Mesodermal cell (in vitro differentiated cells): ENCODE results near the gene RTN4R.
"Not testable (repeated sequence)": the region's sequence is repeated elsewhere in the genome, so short reads cannot be mapped to it uniquely, and the experiment has no call there.

Source experiments
- H3K27ac ChIP-seq: 2 replicates; pipeline ENCODE4 v1.7.0; 2013; ENCODE audit warnings: mild to moderate bottlenecking, low read depth, low read length, moderate library complexity; ENCODE audit not compliant: severe bottlenecking
- H3K36me3 ChIP-seq: 2 replicates; pipeline ENCODE4 v1.7.1; 2013; ENCODE audit warnings: mild to moderate bottlenecking, low read length, moderate library complexity; ENCODE audit not compliant: control insufficient read depth, insufficient read depth
- H3K4me1 ChIP-seq: one replicate; pipeline ENCODE4 v1.7.1; 2013; ENCODE audit warnings: mild to moderate bottlenecking, low read length; ENCODE audit not compliant: insufficient read depth, control insufficient read depth, poor library complexity, severe bottlenecking
- H3K4me3 ChIP-seq: 2 replicates; pipeline ENCODE4 v1.7.0; 2013; ENCODE audit warnings: low read length, control low read depth, mild to moderate bottlenecking; ENCODE audit not compliant: insufficient read depth, poor library complexity, severe bottlenecking; ENCODE audit errors: extremely low read depth
- H3K9me3 ChIP-seq: 2 replicates; pipeline ENCODE4 v1.7.1; 2013; ENCODE audit warnings: mild to moderate bottlenecking, low read length, moderate library complexity; ENCODE audit not compliant: control insufficient read depth
- WGBS, 2 experiments: methylation state at CpG; one replicate each; pipeline ENCODE4 v1.1.5; 2013; ENCODE audit warnings: missing lambda C conversion rate in 2 of 2; ENCODE audit not compliant: insufficient coverage in 2 of 2; 5-methylcytosine and 5-hydroxymethylcytosine counted together

Gene RTN4R

DNA sequence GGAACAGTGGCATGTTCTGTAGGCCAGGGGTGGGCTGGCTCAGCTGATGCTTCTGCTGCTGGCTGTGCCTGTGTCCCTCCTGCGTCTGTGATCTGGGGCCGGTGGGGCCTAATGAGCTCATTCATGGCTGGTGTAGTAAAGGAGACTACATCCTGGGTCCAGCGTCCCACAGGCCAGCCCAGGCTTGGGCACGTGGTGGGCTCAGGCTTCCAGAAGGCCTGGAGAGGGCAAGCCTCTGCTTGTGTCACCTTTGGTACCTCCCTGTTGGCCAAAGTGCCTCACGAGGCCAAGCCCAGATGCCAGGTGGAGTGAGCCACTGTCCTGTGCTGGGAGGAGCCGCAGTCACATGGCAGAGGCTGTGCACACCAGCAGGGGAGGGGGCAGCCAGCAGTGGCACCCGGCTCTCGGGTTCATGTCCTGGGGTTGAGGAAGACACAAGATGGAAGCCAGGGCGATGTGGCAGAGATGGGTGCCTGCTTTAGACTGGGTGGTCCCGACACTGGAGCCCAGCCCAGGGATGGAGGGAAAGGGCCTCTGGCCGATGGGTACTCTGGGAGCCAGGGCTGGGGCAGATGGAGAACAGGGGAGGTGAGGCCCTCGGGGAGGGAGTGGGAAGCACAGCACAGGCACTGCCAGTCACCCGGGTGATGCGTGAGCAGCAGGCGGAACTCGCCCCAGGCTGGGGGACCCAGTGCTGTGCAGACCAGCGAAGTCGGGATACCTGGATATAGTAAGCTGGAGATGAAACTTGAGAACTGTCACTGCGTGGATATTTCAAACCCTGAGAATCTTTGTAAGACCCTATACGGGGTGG, 43.3 kb upstream of the RTN4R start:
- H3K4me1 ChIP-seq, H3K4me3 ChIP-seq, H3K27ac ChIP-seq, H3K9me3 ChIP-seq, H3K36me3 ChIP-seq: not testable (repeated sequence)
- WGBS, 2 experiments: 94 to 97% methylated on average over 10 to 15 of the region's 20 CpGs

DNA sequence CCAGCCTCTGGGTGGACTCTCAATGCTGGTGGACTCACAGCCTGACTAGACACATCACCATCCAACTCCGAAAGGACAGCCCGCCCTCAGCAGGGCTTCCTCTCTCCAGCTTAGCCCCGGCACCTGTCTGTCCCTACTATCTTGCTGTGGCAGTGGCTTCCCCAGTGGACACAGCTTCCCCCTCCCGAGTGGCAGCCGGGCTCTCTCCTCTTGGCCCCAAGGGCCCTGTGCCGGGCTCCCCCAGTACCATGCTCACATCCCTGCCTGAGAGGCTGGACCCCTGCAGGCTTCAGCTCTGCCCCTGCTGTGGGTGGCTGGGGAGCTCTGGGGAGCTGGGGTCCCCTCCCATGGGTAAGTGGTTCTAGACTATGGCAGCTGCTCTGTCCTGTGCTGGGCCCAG, 42.7 kb upstream of the RTN4R start:
- not testable (repeated sequence) for H3K36me3 ChIP-seq, H3K9me3 ChIP-seq
- WGBS, 2 experiments: 94 to 100% methylated on average over 5 of the region's 6 CpGs

DNA sequence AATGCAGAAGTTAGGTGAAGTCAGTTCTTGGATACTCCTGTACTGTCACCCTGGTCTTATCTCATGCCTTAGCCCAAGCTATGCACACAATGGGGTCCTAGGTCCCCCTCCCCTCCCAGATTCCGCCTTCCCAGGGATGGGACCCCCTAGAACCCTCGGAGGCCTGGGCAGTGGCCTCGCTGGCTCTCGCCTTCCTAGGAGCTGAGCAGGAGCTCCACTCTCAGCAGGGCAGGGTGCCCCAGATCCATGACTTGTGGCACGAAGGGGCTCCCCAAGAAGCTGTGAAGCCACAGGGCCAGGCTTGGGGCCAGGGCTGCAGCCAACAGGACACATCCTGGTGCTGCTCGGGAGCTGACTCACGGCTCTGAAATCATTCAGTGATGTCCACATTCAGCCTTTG, 42.1 kb upstream of the RTN4R start:
- H3K4me1 ChIP-seq, H3K4me3 ChIP-seq, H3K9me3 ChIP-seq, H3K36me3 ChIP-seq, H3K27ac ChIP-seq: not testable (repeated sequence)
- no CpG with 5 or more reads among the region's 7 CpGs for WGBS, 2 experiments

More for the DNA sequence above, 42.7 kb upstream of the RTN4R start:
- not testable (repeated sequence) for H3K4me1 ChIP-seq, H3K27ac ChIP-seq, H3K4me3 ChIP-seq

DNA sequence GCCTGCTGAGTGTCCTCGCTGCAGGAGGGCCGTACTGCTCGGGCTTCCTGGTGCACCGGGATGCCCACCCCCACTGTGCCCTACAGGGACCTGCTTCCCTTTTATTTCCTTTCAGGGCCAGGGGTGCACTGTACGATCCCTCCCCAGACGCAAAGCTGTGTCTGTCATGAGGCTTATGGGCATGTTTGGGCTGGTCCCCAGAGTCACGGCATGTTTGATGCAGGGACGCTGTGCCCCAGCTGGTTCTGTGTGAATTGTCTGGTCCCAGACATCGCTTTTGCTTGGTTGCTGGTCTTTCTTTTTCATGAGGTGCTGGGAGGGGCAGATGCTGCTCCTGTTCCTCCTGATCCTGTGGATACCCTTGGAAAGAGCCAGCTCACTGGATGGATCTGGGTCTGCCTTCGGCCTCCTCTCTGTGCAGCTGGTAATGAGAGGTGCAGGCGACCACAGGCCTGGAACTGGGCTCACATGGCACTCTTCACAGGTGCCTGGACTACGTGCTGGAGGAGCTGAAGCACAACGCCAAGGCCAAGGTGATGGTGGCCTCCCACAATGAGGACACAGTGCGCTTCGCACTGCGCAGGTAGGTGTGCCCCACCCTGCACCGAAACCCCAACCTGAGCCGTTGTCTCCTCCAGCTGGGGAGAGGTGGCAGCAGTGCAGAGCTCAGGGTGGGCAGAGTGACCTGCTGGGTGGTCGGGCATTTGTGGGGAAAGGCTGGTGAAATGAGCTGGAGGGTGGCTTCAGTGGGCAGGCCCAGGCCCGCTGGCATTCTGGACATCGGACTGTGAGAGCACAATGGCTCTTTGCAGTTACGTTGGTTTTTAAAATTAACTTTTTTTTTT, 40.9 kb upstream of the RTN4R start:
- not testable (repeated sequence) for H3K9me3 ChIP-seq, H3K36me3 ChIP-seq, H3K4me1 ChIP-seq, H3K4me3 ChIP-seq, H3K27ac ChIP-seq
- WGBS, 2 experiments: 95 to 96% methylated on average over 5 to 10 of the region's 22 CpGs

DNA sequence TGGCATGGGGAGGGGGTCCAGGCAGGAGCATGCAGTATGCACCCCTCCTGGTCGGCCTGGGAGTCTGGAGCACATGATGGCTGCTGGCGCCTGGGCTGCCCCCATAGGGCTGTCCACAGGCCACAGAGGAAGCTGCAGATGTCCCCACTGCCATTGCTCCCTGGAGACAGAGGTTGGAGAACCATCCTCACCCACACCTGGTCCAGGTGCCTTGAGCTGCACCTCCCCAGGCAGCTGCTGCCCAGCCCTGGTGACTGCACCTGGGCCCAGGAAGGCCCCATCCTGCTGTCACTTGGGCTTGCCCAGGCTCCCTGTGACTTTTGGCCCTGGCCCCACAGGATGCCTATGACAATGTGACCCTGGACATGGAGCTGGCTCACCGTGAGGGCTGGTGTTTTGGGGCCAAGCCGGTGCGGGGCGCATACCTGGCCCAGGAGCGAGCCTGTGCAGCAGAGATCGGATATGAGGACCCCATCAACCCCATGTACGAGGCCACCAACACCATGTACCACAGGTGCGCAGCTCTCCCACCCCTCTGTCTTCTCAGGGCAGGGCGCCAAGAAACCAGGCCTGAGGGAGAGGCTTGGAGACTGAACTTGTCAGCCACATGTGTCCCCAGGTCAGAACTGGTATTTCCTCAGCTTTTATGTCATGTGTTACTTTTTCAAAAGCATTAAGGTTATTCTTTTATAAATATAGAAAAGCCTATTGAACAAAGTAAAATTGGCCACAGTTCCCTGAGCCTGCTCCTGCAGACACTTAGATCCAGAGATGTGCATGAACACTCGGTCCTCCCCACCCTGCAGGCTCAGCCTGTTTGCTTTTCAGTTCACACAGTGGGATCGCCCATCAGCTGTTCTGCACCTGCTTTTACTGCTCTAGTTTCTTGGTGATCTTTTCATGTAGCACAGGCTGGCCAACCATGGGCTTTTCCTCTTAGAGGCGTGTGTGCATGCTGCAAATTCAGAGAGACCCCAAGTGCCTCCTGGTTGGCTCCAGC, 39.6 kb upstream of the RTN4R start:
- not testable (repeated sequence) for H3K4me1 ChIP-seq

DNA sequence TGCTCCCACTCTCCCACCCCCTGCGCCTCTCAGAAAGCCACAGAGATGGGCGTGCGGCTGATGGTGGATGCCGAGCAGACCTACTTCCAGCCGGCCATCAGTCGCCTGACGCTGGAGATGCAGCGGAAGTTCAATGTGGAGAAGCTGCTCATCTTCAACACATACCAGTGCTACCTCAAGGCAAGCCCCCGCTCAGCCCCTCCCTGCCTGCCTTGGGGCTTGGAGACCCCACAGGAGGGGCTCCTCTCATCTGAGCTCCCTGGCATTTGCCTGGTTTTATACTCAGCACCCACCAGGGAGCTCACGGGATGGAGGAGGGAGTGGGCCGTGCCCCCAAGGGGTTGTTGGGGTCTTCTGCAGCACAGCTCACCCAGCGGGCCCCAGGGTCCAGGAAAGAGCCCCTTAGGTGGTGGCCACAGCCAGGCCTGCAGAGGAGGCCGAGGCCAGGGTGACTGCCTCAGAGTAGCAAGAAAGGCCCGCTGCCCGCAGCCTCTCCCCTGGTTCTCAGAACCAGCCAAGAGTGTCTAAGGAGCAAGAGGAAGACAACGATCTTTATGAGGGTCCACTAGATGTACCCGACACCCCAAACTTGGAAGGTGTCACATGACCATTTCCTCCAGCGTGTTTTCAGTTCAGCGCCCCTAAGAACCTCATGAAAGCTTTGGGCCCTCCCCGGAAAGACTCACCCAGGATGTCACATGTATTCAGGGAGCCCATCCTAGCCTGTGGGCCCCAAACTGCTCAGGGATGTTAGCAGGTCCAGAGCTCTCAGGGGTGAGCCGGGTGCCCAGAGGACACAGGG, 38.7 kb upstream of the RTN4R start:
- not testable (repeated sequence) for H3K4me3 ChIP-seq, H3K27ac ChIP-seq, H3K4me1 ChIP-seq, H3K36me3 ChIP-seq, H3K9me3 ChIP-seq
- WGBS, 2 experiments: 89 to 93% methylated on average over 13 to 15 of the region's 21 CpGs

More for the DNA sequence above, 39.6 kb upstream of the RTN4R start:
- WGBS, 2 experiments: 93% methylated on average over 8 to 9 of the region's 14 CpGs
- not testable (repeated sequence) for H3K9me3 ChIP-seq, H3K27ac ChIP-seq, H3K4me3 ChIP-seq, H3K36me3 ChIP-seq

DNA sequence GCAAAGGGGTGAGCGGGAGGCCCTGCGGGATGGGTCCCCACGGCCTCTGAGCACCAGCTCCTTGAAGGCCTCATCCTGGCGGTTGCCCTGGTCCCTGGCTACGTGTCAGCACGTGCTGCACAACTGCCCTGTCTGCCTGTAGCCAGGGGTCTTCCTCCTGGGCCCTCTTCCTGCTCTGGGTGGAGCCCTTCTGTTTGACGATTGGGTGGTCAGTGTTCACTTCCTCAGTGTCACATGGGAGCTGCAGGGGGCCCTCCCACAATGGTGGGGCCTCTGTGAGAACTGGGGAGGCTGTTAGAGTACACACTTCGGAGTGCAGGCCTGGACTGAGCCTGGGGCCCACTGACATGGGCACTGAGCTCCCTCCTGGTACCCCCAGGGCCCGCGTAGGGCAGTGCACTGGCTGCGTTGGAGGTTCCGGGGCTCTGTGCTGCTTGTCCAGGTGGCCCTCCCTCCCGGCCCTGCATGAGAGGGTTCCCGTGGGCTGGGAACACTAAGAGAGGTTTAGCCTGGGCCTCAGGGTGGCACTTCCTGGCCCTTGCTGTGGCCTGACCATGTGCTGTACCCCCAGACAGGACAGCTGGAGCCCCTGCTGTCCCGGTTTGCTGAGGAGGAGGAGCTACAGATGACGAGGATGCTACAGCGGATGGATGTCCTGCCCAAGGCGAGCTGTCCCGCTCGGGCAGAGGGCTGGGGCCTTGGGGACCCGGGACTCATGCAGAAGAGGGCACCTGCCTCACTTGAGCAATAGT, 38.0 kb upstream of the RTN4R start:
- H3K27ac ChIP-seq: no peak overlapping the region
- no peaks in the 10 kb centered on the region for H3K36me3 ChIP-seq
- WGBS, 2 experiments: 92 to 93% methylated on average over 17 to 18 of the region's 21 CpGs
- H3K4me1 ChIP-seq: no peaks in the 10 kb centered on the region
- no peak overlapping the region for H3K4me3 ChIP-seq
- H3K9me3 ChIP-seq: no peaks in the 10 kb centered on the region

DNA sequence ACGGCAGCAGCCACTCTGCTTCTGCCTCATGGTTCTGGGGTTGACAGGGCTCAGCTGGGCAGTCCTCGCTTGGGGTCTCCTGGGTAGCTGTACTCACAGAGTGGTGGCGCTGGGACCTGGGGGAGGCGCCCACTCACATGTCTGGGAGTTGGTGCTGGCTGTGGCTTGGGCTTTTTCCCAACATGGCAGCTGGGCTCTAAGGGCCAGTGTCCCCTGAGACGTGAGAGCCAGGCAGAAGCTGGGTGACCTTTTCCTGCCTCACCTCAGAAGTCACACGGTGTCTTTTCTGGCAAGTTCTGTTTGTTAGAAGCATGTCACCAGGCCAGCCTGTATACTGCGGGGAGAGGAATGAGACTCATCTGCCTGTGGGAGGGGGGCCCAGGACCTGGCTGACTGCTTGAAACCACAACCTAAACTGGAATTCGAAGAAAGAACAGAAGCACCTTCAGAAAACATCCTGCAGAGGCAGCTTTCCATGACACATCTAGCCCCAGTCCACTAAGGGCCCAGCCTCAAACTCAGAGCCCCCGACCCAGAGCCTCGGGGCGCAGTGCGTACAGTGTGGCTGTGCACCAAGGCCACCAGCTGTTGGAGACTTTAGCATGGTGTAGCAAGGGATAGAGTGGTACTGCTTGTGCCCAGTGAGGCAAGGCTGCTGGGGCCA, 37.2 kb upstream of the RTN4R start:
- 84 to 89% methylated on average over 4 of the region's 12 CpGs for WGBS, 2 experiments
- not testable (repeated sequence) for H3K36me3 ChIP-seq, H3K9me3 ChIP-seq, H3K4me3 ChIP-seq, H3K27ac ChIP-seq, H3K4me1 ChIP-seq

DNA sequence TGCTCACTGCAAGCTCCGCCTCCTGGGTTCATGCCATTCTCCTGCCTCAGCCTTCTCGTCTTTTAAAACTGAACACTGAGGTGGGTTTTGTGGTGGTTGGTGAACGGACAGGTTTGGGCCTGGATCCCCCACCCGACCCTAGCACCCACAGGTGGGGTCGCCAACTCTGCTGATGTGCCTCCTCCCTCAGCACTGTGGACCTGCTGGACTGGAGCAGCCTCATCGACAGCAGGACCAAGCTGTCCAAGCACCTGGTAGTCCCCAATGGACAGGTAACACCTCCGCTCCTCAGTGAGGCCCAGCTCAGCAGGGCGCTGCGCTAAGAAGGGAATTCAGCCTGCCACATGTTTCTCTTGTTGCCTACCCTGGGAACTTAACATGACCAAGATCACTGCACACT, 36.5 kb upstream of the RTN4R start:
- no peaks in the 10 kb centered on the region for H3K36me3 ChIP-seq
- 95 to 100% methylated on average over 4 to 5 of the region's 9 CpGs for WGBS, 2 experiments
- no peak overlapping the region for H3K27ac ChIP-seq
- no peaks in the 10 kb centered on the region for H3K4me1 ChIP-seq
- H3K4me3 ChIP-seq: no peak overlapping the region
- H3K9me3 ChIP-seq: no peaks in the 10 kb centered on the region
